Right lung (tissue), 5 donors: Measurements from ENCODE around the gene IFITM10. TPM values are rescaled to one million over a fixed set of nuclear protein-coding genes. Genes with fewer than 3 reads are reported as not detected.

ENCODE experiments used
- DNase-seq, 2 donors: peaks; one replicate each; pipeline ENCODE4 v3.0.0-alpha.2; 2013
- polyA plus RNA-seq, 5 donors: library from polyadenylated mRNA; unstranded; fragments of 120-200 nt; gene quantifications; one replicate each; pipeline versions ENCODE4 v1.2.1 to v1.2.3, GENCODE V29; 2013; ENCODE audit warnings: inconsistent platforms in 1 of 5, low replicate concordance in 1 of 5; ENCODE audit not compliant: insufficient read length in 5 of 5, insufficient read depth in 1 of 5

The IFITM10 gene
- polyA plus RNA-seq, 5 donors, result 0.08 to 0.24 (median 0.10) TPM

DNA sequence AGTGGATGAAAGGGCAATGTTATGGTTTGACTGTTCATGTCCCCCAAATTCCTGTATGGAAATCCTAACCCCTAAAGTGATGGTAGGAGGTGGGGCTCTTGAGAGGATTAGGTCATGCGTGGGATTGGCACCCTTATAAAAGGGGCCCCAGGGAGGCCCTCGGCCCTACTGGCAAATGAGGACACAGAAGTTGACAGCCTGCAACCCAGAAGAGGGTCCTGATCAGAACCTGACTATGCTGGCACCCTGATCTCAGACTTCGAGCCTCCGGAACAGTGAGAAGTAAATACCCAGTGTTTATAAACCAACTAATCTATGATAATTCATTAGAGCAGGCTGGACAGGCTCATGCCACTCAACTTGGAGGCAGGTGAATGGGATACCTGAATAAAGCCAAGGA is 8.7 kb downstream of the IFITM10 start:
- DNase-seq, result no peak

DNA sequence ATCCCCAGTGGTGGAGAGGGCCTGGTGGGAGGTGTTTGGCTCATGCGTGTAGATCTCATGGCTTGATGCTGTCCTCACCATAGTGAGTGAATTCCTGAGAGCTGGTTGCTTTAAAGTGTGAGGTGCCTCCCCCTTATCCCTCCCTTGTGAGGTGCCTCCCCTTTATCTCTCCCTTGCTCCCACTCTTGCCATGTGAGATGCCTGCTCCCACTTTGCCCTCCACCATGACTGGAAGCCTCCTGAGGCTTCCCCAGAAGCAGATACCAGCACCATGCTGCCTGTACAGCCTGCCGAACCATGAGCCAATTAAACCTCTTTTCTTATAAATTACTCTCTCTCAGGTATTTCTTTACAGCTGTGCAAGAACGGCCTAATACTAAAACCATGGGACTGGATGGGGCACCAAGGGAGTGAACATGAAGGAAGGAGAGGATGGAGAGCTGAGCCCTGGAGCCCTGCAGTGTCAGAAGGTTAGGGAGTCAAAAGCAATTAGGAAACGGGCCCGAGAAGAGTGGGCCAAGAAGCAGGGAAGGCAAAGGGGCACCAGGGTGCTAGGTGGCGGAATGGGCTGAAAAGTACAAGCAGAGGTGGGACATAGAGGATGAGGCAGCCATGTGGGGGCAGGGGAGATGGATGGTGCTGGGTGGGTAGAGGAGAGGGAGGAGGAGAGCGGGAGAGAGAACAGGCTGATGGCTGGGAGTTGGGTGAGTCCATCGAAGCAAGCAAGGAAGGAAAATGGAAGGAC is 9.4 kb downstream of the IFITM10 start:
- DNase-seq, result no peak

DNA sequence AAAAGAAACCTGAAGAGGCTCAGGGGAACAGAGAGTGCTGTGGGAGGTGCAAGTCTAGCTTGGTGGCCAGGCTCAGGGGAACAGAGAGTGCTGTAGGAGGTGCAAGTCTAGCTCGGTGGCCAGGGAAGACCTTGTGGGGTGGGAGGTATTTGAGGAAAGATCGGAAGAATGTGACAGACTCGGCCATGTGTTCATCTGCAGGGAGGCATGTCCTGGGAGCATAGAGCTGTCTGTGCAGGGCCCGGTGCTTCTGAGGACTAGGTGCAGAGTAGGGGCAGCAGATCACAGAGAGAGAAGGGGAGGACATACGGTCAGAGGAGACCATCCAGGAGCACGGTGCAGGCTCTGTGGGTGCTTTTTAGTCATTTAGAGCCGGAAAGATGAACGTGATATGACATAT is 10.8 kb downstream of the IFITM10 start:
- no peak for DNase-seq

DNA sequence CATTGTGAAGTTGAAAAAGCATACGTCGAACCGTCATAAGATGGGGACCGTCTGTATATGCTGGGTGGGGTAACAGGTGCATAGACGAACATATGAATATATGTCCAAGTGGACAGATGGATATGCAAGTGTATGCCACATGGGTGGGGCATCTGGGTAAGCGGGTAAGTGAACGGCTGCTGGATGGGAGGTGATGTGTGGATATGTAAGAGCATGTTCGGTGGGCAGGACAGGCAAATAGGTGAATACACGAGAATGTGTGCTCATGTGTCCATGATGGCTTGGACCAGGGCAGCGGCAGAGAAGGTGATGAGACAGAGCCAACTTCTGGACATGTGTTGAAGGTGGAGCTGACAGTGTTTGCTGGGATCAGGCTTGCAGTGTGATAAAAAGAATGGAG is 12.0 kb downstream of the IFITM10 start:
- DNase-seq, result no peak

DNA sequence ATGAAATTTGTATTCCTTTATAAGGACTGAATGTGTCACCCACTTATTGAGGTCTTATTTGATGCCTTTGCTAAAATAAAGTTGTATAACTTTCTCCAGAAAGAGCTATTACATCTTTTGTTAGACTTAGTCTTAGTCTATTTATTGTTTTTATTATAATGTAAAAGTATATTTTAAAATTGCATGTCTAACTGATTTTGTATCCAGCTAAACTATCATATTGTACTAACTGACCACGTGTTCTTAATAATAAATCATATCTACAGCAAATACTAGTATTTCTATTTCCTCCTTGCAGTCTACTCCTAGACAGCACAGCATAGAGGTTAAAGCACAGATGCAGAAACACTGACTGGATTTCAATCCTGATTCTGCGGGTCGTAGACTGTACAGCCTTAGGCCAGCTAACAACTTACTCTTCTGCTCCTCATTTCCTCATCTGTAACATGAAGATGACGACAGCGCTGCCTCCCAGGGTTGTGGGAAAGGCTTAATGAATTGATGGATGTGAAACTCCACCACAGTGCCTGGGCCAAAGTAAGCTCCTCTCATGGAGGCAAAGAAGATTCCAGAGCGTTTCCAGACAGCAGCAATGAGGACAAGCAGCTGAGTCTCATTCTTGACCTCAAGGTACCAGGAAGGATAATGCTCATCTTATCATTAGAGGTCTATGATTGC is 13.2 kb downstream of the IFITM10 start:
- no peak for DNase-seq

DNA sequence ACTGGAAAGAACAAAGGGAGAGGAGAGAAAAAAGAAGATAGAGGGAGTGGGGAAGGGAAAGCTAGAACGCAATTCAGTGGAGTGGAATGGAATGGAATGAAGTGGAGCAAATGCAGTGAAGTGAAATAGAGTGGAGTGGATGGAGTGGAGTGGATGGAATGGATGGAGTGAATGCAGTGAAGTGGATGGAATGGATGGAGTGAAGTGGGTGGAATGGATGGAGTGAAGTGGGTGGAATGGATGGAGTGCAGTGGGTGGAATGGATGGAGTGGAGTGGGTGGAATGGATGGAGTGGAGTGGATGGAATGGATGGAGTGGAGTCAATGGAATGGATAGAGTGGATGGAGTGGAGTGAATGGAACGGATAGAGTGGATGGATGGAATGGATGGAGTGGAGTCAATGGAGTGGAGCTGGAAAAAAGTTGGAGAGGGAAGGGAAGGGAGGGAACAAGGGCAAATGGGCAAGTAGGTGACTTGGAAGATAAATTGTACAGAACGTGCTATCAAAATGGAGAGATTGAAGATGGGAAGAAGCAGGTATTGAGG is 13.9 kb downstream of the IFITM10 start:
- no peak for DNase-seq

DNA sequence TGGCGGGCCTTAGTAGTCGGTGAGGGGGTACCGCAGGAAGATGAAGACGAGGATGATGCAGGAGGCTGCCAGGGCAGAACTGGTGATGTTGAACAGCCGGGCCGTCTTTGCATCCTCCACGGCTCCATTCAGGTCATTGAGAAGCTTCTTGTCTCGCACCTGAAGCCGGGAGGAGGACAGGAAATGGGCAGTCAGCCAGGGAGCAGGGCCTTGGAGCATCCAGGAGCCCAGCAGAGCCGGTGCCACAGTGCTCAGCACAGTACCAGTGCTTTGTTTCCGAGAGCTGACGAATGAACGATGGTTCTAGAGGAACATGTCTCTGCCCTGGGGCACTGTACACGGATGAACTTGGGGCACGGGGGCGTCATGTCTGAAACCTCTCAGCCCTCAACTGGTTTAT is 15.1 kb downstream of the IFITM10 start:
- DNase-seq, result no peak

DNA sequence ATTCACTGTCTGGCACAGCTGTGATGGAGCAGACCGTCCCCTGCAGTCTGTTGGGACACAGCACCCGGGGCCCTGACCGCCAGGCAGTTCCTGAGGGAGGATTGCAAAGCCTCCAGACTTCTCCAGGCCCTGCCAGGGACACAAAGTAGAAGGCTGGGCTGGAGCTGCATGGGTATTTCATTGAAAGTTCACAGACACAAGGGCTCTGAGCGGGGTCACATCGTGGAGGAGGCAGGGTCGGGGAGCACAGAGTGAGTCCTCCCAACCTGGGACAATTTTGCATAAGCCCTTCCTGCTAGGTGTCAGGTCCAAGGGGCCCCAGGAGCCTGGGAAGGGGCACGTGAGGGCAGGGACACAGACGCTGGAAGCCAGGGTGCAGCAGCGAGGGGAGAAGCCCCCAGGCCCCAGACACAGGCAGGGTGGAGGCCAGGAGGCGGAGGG is 15.7 kb downstream of the IFITM10 start:
- no peak for DNase-seq

DNA sequence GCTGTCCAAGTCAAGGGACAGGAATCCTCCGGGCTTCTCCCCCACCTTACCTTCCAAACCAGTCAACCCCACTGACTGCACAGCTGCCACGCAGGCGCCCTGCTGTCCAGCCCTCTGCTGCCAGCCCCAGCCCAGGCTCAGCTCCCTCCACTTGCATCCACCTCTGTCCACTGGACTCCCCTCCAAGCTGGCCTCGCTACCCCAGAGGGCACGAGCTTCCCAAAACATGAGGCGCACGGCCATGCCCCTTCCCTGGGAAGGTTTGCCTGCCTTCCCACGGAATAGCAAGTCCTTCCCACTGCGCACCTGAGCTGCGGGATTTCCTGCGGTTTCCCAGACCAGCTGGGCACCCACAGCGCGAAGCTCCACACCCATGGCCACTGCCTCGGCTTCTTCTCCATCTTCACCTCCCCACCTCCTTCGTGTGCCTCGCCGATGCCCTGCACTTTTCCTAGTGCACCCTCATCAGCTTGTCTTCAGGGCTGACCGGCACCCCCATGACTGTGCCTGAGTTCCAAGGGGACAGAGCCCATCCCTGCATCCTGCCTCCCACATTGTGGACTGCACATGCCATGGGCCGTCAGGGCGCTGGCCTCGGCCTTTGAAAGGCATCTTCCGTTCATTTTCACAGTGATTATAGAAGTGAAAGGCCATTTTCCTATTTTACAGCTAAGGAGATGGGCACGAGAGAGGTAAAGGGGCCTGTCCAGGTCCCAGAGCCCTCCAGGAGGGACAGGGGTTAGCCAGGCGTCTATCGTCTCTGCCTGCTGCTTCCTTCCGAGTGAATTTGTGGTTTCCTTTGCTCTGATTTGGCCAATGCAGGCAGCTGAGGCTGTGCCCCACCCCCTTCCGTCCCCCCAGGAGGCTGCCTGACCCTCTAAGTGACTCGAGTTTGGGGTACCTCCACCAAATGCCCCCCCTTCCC is 16.4 kb downstream of the IFITM10 start:
- no peak for DNase-seq

DNA sequence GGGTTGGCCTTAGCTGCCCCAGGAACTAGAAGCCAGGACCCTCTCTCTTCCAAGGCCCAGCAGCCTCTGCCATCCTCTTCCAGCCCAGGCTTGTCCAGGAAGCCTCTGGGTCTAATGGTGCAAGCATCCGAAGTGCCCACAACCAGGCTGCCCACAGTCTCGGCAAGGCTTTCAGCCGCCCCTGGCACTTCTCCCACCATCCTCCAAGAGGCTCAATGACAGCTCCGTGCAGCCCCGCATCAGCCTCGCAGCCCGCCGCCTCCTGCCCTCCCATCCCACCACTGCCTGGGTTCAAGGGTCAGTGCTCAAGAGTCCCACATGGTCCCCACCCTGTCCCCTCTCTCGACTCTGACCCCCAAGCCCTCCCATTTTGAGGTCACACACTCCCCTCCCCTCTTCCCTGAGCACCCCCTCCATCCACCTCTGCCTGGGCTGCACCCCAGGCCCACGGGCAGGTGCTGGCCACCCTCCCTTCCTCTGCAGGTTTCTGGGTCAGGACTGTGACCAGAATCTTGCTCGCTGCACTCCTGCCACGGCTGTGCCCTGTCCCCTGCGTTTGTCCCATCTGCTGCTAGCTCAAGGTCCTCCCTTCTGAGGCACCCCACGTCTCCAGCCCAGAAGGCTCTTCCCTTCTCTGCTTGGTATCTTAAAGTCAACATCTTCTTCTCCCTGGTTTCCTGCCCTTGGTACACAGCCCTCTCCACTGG is 17.2 kb downstream of the IFITM10 start:
- no peak for DNase-seq

DNA sequence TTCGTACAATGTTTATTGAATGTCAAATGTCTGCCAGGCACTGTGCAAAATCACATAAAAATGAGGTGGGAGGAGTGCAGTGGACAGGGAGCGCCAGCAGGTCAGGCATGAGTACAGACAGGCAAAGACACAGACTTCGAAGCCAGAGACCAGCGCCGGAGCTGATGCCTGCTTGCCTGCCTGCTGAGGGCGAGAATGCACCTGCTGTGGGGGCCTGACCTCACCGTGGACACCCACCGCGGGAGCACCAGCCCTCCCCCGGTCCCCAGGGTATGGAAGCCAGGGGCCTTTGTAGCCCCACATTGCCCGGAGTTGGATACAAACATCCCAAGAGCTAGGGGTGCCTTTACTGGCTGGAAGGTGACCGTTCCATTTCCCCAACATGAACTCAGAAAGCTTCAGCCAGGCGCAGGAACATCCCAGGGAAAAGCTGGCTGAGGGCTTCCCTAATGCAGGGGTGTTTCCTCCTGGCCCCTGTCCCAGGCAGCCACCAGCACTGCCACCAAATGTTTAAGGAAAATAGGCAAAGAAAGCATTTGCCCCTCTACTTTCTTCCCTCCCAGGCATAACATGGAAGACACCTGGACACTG is 17.9 kb downstream of the IFITM10 start:
- no peak for DNase-seq

DNA sequence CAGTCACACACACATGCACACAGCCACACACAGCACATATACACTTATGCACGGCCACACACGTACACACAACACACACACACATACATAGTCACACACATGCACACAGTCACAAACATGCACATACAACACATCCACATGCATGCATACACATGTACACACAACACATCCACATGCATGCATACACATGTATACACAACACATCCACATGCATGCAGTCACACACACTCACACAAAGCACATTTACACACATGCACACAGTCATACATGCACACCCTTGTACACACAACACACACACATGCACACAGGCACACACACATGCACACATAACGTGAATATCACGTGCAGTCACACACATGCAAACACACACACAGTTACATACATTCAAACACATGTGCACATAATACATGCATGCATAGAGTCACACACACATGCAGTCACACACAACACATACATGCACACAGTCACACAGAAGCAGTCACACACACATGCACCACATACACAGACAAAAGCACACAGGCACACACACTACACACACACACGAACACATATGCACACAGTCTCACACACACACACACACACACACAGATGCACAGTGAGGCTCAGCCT is 18.8 kb downstream of the IFITM10 start:
- DNase-seq, result no peak

DNA sequence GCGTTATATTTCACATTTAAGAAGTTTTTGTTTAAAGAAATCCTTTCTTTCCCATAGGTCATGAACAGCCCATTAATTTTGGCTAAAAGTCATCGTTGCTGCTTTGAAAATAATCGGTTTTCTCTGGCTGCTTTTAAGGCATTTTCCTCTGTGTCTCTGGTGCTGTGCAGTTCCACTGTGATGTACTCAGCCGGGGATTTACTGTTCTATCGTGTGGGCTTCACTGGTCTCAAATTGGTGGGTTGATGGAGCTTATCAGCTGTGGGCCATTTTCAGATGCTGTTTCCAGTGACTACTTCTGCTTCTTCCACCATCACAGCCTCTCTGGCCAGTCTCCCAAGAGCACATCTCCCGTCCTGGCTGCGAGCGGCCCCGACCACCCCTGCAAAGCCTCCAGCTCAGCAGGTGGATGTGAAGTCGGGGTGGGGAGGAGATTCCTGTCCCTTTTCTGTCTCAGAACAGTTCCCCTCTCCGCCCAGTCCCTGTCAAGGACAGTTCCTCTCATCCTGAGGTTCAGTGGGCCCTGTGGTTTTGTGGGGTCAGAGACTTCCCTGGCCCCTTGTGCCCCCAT is 20.3 kb downstream of the IFITM10 start:
- no peak for DNase-seq

DNA sequence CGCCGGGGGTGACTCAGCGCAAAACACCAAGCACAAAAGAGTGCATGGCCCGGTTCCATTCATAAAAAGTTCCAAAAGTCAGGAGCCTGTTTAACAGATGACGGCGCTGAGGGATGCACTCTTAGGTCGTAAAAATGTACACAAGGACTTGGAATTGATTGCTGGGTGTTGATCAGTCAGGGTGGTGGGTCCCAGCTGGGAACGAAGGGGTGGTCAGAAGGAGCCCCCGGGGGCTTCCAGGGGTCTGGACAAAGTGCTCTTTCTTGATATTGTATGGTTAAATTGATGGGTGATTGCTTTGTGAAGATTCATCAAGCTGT is 20.7 kb downstream of the IFITM10 start:
- no peak for DNase-seq

DNA sequence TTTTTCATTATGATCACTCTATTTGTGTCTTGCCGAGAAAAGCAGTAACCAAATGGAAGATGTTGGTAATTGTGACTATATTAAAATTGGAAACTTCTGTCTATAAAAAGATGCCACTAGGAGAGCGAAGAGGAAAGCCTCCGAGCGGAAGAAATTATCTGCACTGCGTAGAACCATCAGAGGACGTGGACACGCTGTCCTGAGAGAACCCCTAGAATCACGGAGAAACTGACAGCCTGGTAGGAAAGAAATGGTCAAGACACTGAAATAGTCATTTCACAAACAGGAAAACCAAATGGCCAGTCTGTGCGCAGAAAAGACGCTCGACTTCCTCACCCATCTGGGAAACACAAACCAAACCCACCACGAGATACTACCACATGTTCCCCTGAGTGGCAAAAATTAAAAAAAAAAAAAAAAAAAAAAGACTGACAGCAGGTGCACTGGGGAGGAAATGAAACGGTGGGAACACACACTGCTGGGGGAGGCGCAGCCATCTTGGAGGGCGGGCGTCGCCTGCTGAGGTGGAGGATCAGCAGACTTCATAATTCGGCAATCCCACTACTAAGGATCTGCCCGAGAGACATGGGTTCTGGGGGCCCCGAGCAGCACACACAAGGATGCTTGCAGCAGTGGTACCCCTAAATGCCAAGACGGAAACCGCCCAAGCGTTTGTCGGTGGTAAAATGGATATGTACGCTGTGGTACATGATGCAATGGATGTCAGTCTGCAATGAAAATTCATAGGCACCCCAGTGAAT is 21.3 kb downstream of the IFITM10 start:
- DNase-seq, result no peak

DNA sequence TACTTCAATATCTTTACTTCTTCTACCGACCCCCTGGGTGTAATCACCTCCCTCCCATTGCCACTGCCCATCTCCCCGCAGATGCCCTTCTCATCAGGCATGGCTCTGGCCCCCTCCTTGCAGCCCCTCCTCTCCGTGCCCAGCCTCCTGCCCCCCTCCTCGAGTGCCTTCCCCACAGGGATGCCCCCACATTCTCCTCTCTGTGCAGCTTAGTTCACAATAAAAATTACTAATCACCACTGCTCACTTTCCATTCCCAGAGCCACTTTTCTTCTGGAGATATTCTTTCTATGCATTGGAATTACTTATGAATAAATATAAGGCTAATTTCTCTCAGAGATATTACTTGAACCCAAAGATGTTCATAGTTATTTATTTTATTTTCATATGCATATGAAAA is 22.1 kb downstream of the IFITM10 start:
- DNase-seq, result no peak

DNA sequence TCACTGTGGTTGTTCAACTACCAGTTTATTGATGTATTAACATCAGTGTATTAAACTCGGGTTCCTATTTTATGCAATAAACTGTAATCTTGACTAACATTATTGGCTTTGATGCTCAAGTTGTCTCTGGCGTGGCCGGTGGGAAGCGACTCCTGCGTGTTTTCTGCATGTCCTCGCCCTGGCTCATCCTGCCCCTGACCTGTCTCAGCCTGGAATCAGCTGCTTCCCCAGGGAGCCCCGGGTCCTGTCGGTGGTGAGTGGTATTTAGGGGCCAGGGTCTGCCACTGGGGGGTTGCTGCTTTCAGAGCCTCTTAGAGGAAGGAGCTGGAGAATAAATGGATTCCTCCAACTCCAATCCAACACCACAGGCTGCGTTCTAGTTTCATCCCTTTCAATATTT is 22.5 kb downstream of the IFITM10 start:
- no peak for DNase-seq

DNA sequence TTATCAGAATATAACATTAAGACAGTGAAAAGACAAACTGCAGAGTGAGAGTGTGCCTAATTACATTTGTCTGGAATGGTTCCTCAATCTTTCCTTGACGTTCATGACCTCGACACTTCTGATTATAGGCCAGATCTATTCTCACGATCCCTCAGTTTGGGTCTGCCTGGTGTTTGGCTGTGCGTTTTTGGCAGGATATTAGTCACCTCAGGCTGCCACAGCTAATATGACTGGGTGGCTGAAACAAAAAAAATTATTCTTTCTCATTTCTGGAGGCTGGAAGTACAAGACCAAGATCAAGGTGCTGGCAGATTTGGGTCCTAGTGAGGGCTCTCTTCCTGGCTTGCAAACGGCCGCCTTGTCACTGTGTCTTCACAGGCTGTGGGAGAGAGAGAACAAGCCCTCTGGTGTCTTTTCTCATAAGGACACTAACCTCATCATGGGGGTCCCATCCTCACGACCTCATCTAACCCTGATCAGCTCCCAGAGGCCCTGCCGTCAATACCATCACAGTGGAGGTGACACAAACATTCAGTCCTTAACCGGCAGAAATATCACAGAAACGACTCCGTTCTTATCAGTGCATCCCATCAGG is 23.2 kb downstream of the IFITM10 start:
- DNase-seq, result no peak

DNA sequence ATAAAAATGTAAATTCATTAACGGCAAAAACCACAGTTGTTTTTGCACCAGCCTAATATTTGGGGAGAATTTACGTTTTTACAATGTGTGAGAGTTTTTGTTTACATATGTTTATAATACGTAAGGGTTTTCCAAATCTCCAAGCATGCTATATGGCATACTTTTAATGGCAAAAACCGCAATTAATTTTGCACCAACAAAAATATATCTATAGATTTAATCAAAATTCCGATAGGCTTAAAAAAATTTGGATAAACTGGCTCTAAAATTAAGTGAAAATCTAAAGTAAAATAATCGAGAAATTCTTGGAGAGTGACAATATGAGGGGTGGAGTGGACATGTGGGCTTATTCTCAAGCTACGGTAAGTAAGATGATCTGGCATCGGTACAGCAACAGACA is 30.6 kb downstream of the IFITM10 start:
- DNase-seq, result no peak
